ENCODE measurements around the gene VAMP1.
"Not testable (repeated sequence)": the region's sequence is repeated elsewhere in the genome, so short reads cannot be mapped to it uniquely, and the experiment has no call there.

VAMP1 gene

DNA sequence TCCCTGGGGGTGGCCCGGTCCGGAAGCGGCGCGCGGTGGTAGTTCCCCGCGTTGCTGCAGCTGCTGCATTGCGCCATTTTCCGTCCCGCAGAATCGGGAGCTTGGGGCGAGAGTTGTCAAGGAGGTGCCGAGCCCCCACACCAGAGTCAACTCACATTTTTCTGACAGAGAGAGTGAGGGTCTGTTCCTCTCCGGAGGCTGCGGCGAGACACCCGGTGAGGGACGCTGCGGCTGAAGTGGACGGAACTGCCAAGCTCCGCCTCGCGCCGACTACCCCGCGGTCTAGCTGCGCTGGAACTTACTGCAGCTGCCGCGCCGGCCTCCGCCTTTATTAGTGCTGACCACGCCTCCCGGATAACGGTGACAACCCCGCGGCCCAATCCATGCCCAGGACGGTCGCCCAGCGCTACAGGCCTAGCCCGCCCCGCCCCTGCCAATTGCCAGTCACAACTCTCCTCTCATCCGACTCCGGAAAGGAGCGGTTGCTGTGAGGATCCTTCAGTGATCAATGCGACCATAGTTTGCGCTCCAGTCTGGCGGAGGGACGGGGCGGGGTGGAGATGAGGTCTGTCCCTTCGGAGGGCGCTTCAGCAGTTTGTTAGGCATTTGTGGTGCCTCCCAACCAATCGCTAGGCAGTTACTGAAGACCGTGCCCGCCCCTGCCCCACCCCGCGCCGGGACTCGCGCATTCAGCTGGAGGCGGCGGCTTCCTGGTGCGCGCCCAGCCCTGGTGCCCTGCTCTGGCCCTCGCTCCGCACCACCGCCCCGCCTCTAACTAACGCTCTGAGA, at the start of gene VAMP1:
Gene VAMP1 (minus strand): TSS at position 303 of the 789 bp plus-strand sequence. CDS start 146 bp downstream, at position 157.
- DNase-seq: peak; percentile 97

DNA sequence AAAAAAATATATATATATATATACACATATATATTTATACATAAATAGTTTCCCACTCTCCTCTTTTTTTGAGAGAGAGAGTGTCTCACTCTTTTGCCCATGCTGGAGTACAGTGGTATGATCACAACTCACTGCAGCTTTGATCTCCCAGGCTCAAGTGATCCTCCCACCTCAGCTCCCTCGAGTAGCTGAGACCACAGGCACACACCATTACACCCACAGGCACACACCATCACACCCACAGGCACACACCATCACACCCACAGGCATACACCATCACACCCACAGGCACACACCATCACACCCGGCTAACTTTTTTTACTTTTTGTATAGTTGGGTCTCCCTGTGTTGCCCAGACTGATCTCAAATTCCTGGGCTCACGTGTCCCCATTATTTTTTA, 49.7 kb upstream of the VAMP1 start:
- no peak for DNase-seq

DNA sequence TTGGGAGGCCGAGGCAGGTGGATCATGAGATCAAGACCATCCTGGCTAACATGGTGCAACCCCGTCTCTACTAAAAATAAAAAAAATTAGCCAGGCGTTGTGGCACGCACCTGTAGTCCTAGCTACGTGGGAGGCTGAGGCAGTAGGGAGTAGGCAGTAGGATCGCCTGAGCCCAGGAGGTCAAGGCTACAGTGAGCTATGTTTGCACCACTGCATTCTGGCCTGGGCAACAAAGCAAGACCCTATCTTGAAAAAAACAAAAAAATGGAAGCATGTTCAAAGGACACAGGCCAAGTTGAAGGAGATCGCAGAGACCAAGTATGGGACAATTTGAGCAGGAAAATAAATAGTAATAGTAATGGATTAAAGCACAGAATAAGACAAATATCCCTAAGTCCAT, 37.6 kb upstream of the VAMP1 start:
- DNase-seq: no peak

GRCh38 chr12:6507102-6507998, 36.9 kb upstream of the VAMP1 start:
- DNase-seq: no peak

DNA sequence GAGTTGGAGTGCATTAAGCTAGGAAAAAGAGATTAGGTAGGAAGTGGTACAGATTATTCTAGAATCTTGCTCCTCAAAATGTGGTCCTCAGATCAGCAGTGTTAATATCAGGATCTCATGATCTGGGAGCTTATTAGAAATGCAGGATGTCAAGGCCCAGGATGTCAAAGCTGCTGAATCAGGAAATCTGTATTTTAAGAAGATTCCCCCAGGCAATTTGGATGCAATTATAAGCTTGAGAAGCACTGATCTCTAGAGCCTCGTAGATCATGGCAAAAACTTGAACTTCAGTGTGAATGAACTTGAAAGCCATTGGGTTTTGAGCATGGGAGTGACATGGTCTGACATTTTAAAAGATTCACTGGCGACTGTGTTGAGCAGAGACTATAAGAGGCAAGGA, 30.0 kb upstream of the VAMP1 start:
- no peak for DNase-seq

DNA sequence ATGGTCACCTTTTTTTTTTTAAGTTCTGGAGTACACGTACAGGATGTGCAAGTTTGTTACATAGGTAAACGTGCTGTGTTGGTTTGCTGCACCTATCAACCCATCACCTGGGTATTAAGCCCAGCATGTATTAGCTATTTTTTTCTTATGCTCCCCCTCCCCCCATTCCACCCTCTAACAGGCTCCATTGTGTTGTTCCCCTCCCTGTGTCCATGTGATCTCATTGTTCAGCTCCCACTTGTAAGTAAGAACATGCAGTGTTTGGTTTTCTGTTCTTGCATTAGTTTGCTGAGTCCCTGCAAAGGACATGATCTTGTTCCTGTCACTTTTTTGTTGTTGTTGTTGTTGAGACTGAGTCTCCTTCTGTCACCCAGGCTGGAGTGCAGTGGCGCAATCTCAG, 26.8 kb upstream of the VAMP1 start:
- not testable (repeated sequence) for DNase-seq

GRCh38 chr12:6494968-6495367, 24.5 kb upstream of the VAMP1 start:
- DNase-seq: no peak

DNA sequence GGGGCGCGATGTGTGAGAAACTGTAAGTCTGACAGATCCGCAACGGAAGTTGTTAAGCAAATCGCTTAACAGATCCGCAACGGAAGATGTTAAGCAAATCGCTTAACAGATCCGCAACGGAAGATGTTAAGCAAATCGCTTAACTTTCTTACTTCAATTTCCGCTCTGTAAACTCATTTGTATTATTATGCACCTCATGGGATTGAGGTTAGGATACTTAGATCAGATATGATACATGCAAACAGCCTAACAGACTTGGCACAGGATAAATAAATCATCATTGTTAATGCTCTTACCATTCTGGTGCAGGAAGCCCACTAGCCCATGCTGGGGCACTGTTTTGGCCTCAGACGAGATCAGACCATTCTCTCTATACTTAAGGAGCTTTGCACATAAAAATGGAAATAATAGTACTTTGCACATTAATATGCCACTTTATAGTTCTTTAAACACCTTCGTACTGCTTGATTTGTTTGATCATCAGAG, 23.8 kb upstream of the VAMP1 start:
- no peak for DNase-seq

- peak; percentile 91 for DNase-seq
These were observed 23.2 kb upstream of the VAMP1 start, which contains the start of gene NCAPD2 for GRCh38 chr12:6493497-6494257. NCAPD2 (plus strand) TSS chr12:6494102; CDS start chr12:6495099, 997 bp downstream.

DNA sequence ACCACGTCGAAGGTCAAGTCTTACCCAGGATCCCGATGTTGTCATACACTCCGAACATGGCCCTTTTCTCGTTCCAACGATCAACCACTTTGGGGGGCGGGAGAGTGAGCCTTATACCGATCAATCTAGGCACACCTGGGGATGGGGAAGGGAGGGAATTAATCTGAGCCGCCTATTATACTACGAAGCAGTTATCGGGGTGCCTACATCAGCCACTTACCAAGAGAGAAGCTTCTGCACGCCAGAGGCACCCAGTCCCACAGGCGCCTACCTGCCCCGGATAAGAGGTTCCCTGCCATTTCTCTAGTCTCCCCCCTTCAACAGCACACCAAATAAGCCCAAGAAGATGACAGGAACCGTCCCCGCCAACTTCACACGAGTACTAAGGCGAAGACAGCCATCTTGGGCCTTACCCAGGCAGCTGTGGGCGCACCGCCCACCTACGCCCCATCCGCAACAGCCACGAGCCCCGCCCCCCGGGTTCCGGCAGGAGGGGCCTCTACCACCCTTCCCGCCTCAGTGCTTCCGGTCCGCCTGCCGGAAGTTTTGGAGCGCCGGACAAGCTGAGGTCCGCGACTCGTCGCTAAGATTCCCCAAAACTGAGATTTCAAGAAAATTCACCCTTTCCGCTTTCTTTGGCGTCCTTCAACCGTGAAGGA, 22.5 kb upstream of the VAMP1 start, which contains the start of gene MRPL51:
Gene MRPL51 (minus strand): TSS at position 425 of the 659 bp plus-strand sequence. CDS start 126 bp downstream, at position 299.
- peak; percentile 99 for DNase-seq

GRCh38 chr12:6490673-6491072, 20.2 kb upstream of the VAMP1 start:
- DNase-seq: not testable (repeated sequence)

- no peak for DNase-seq
These were observed 19.0 kb upstream of the VAMP1 start for GRCh38 chr12:6489449-6489848.

DNA sequence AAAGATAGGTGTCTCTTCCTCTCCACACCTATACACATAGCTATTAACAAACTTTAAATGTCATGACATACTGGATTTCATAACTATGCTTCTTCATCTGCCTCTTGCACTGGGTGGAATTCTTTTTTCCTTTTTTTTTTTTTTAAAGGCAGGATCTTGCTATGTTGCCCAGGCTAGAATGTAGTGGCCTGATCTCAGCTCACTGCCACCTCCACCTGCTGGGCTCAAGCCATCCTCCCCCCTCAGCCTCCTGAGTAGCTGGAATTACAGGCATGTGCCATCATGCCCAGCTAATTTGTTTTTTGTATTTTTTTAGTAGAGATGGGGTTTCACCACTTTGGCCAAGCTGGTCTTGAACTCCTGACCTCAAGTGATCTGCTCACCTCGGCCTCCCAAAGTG, 17.8 kb upstream of the VAMP1 start:
- DNase-seq: no peak

DNA sequence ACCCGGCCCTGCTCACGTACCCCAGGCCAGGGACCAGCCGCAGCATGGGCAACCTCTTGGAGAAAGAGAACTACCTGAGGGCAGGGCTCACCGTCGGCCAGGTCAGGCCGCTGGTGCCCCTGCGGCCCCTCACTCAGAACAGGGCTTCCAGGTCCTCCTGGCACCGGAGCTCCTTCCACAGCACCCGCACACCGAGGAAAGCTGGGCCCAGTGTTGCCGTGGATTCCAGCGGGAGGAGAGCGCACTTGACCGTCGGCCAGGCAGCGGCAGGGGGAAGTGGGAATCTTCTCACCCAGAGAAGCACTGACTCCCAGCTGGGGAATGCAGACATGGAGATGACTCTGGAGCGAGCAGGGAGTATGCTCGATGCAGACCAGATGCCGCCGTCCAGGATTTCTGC, 7.9 kb upstream of the VAMP1 start:
- no peak for DNase-seq

DNA sequence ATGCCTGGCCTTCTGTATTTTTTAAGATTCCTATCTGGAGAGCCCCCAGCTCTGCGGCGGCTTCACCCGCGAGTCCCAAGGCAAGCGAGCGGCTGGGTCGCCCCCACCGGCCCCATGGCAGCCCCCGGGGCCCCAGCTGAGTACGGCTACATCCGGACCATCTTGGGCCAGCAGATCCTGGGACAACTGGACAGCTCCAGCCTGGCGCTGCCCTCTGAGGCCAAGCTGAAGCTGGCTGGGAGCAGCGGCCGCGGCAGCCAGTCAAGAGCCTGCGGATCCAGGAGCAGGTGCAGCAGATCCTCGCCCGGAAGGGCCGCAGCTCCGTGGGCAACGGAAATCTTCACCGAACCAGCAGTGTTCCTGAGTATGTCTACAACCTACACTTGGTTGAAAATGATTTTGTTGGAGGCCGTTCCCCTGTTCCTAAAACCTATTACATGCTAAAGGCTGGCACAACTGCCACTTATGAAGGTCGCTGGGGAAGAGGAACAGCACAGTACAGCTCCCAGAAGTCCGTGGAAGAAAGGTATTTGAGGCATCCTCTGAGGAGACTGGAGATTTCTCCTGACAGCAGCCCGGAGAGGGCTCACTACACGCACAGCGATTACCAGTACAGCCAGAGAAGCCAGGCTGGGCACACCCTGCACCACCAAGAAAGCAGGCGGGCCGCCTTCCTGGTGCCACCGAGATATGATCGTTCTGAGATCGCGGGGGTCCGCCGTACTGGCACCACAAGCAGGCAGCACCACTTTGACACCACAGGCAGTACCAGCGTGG, 7.3 kb upstream of the VAMP1 start:
- not testable (repeated sequence) for DNase-seq

GRCh38 chr12:6476489-6476888, 6.0 kb upstream of the VAMP1 start:
- no peak for DNase-seq

DNA sequence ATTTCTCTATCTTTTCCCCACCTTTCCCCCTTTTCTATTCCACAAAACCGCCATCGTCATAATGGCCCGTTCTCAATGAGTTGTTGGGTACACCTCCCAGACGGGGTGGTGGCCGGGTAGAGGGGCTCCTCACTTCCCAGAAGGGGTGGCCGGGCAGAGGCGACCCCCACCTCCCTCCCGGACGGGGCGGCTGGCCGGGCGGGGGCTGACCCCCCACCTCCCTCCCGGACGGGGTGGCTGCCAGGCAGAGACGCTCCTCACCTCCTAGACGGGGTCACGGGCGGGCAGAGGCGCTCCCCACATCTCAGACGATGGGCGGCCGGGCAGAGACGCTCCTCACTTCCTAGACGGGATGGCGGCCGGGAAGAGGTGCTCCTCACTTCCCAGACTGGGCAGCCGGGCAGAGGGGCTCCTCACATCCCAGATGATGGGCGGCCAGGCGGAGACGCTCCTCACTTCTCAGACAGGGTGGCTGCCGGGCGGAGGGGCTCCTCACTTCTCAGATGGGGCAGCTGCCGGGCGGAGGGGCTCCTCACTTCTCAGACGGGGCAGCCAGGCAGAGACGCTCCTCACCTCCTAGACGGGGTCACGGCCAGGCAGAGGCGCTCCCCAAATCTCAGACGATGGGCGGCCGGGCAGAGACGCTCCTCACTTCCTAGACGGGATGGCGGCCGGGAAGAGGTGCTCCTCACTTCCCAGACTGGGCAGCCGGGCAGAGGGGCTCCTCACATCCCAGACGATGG, 4.9 kb upstream of the VAMP1 start:
- DNase-seq: not testable (repeated sequence)

GRCh38 chr12:6472491-6472890, 2.0 kb upstream of the VAMP1 start:
- DNase-seq: no peak

- no peak for DNase-seq
These were observed 1.5 kb upstream of the VAMP1 start for GRCh38 chr12:6471989-6472360.

DNA sequence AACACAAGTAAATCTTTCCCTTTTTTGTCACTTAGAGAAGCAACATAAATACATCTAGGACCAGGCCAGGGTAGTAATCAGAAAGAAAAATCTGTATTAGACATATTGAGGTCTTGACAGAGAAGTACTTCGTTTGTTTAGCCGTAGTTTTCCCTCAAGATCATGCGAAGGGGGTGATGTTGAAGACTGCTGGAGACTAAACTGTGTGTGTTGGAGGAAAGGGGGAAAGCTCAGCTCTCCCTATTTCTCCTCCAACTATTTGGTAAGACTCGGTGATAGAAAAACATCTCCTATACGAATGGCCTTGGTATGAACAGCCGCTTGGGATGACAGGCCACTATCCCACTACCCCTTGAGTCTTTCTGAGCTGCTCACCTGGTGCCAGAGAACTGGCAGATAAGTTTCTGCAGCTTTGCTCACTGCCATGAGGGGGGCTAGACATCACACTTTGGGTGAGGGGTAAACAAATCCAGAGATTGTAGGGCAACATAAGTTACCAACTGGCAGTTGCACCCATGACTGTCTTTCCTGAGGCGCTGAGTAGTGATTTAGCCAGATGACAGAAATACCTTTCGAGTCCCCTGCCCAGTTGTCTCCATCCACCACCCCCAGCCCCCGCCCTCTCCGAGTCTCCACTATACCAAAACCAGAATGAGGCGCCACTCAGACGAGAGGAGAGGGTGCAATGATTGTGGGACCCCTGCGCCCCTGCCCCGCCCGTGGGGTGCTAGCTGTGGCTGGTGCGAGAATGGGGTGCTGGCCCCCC, 685 bp downstream of the VAMP1 start:
- no peak for DNase-seq
